ENCODE results near the gene PISD.

PISD gene

DNA sequence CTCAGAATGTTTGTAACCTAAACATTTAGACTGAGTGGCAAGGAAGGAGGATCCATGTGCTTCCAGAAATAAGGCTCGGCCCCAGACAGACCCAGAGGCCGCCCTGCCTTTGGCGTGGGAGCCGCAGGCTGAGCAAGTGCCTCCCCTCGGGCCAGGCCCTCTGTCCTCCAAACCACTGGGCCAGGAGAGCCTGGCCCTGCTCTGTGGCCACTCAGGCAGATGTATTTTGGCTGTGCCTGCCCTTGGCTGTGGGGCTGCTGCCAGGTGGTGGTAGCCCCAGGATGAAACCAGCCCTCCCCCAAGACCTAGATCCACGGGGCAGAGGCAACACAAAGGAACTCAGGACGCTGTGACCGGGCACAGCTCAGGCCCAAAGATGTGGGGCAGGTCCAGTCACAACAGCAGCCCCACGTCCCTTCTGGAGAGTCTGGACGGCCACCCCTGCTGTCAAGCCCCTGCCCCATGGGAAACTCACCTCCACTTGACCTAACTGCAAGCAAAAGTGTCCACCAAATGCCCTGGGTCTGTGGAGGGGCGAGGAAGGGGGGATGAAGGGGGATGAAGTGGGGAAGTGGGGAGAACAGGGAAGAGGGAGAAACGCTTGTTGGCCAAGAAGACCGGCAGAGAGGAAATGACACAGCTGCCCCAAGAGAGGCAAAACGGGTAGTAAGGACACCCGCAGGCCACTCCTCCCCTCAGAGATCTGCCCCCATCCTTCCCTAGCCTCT lies 24.0 kb downstream of the PISD start:
- TF ChIP-seq, protein P1, sequence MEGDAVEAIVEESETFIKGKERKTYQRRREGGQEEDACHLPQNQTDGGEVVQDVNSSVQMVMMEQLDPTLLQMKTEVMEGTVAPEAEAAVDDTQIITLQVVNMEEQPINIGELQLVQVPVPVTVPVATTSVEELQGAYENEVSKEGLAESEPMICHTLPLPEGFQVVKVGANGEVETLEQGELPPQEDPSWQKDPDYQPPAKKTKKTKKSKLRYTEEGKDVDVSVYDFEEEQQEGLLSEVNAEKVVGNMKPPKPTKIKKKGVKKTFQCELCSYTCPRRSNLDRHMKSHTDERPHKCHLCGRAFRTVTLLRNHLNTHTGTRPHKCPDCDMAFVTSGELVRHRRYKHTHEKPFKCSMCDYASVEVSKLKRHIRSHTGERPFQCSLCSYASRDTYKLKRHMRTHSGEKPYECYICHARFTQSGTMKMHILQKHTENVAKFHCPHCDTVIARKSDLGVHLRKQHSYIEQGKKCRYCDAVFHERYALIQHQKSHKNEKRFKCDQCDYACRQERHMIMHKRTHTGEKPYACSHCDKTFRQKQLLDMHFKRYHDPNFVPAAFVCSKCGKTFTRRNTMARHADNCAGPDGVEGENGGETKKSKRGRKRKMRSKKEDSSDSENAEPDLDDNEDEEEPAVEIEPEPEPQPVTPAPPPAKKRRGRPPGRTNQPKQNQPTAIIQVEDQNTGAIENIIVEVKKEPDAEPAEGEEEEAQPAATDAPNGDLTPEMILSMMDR (IDR thresholded peaks at IDR 0.05; ENCODE audit: poor library complexity, severe bottlenecking): no peak
- H3K9me3 ChIP-seq (ENCODE audit: severe bottlenecking): no peaks in the 10 kb centered on the region
- peaks cover 22% of the 10 kb centered on the region for H3K36me3 ChIP-seq (ENCODE audit: low read depth)
- ATAC-seq (ENCODE audit: low read depth): no peak
- DNase-seq (ENCODE audit: low spot score): no peak
- H3K27me3 ChIP-seq (ENCODE audit: insufficient read depth, poor library complexity, severe bottlenecking): no peaks in the 10 kb centered on the region
- peaks cover 9% of the 10 kb centered on the region for H3K4me1 ChIP-seq (ENCODE audit: insufficient read depth, poor library complexity, severe bottlenecking)
- H3K4me3 ChIP-seq (ENCODE audit: severe bottlenecking): no peak overlapping the region
- H3K27ac ChIP-seq (ENCODE audit: poor library complexity, severe bottlenecking): peak overlapping the region; percentile 29

DNA sequence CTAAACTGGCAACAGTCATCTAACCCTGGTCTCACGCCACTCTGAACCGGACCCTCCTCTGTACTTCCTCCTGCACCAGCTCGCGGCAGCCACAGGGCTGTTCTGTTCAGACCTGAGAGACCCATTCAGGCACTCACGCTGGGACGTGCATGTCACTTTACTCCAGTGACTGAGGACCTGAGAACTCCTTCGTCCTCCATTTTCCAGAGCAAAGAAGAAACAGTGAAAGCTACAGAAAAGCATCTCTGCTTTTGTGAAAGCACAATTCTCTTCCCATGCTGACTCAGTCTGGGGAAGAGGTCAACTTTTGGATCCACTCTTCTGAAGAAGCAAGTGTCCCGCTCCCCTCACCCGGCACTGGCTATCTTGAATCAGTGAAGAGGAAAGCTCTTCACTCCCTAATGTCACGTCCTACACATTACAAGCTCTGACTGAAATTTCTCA lies 24.5 kb downstream of the PISD start:
- peaks cover 9% of the 10 kb centered on the region for H3K4me1 ChIP-seq (ENCODE audit: insufficient read depth, poor library complexity, severe bottlenecking)
- DNase-seq (ENCODE audit: low spot score): no peak
- H3K4me3 ChIP-seq (ENCODE audit: severe bottlenecking): no peak overlapping the region
- ATAC-seq (ENCODE audit: low read depth): no peak
- no peaks in the 10 kb centered on the region for H3K9me3 ChIP-seq (ENCODE audit: severe bottlenecking)
- H3K36me3 ChIP-seq (ENCODE audit: low read depth): peaks cover 20% of the 10 kb centered on the region
- TF ChIP-seq, protein P1 (IDR thresholded peaks at IDR 0.05; ENCODE audit: poor library complexity, severe bottlenecking): no peak
- H3K27me3 ChIP-seq (ENCODE audit: insufficient read depth, poor library complexity, severe bottlenecking): no peaks in the 10 kb centered on the region
- H3K27ac ChIP-seq (ENCODE audit: poor library complexity, severe bottlenecking): peak overlapping the region; percentile 29

DNA sequence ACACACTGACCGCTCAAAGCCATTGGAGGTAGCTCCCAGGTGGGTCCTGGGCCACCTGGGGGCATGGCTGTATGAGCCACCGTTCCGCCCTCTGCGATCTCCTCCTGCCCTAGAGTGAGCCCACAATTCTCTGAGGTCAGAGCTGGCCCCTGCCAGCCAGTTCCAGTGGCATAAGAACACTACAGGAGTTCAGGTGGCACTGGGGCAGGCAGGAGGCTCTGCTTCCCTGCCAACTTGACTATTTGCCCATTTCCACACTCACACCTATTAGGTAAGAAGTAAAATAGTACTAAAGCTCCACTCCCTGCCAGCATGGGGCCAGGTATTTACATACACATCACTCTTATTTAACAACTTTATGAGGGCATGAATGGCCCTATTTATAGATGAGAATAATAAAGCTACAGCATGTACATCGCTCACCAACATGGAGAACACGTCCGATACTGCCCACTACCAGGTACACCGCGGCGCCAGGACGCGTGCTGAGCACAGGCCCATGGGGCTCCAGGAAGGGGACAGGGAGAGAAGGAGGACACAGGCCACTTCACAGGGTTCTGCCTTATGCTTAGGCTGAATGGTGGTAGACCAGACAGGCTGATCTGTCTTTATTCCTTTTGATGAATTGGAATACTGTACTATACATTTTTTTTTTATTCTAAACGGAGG lies 26.2 kb downstream of the PISD start:
- Histone ChIP-seq H3K36me3 (ENCODE audit: low read depth) (0 out of 2 replicates have a peak, but pooled peaks cover 4% of the 10 kb centered on the region), H3K9me3 (ENCODE audit: severe bottlenecking) (no peaks in the 10 kb centered on the region), H3K27ac (ENCODE audit: poor library complexity, severe bottlenecking) (no peak overlapping the region), H3K27me3 (ENCODE audit: insufficient read depth, poor library complexity, severe bottlenecking) (no peaks in the 10 kb centered on the region), H3K4me1 (ENCODE audit: insufficient read depth, poor library complexity, severe bottlenecking) (peaks cover 9% of the 10 kb centered on the region), H3K4me3 (ENCODE audit: severe bottlenecking) (no peak overlapping the region)
- TF ChIP-seq, protein P1 (IDR thresholded peaks at IDR 0.05; ENCODE audit: poor library complexity, severe bottlenecking): no peak
- ATAC-seq (ENCODE audit: low read depth) (no peak), DNase-seq (ENCODE audit: low spot score) (no peak)

DNA sequence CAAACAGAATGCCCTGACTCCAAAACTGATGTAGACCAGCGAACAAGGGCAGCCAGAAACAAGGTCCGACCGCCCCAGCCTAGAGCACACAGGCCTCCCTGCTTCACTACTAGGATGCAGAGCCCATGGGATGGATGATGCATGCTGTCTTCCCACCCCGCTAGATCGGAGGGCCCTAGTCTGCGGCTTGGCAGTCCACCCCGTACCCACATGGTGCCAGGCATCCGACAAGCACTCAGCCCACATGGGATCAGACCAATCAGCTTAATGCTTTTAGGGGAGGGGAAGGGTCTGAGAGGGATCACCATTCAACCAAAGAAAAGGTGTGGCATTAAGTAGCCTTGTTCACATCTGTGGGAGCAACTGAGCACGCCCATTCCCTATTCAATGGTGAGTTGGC lies 30.6 kb downstream of the PISD start:
- ATAC-seq (ENCODE audit: low read depth): no peak

More for the DNA sequence above, 30.6 kb downstream of the PISD start:
- Histone ChIP-seq H3K27me3 (ENCODE audit: insufficient read depth, poor library complexity, severe bottlenecking) (no peaks in the 10 kb centered on the region), H3K27ac (ENCODE audit: poor library complexity, severe bottlenecking) (peak overlapping the region; percentile 66), H3K36me3 (ENCODE audit: low read depth) (peaks cover 3% of the 10 kb centered on the region; the same call in 1 of the 2 replicates), H3K9me3 (ENCODE audit: severe bottlenecking) (no peaks in the 10 kb centered on the region), H3K4me1 (ENCODE audit: insufficient read depth, poor library complexity, severe bottlenecking) (no peaks in the 10 kb centered on the region), H3K4me3 (ENCODE audit: severe bottlenecking) (no peak overlapping the region)
- TF ChIP-seq, protein P1 (IDR thresholded peaks at IDR 0.05; ENCODE audit: poor library complexity, severe bottlenecking): no peak
- no peak for DNase-seq (ENCODE audit: low spot score)
